DOHH2 (cell line): ENCODE measurements around the gene CYB561.

Experiments used
- H3F3A ChIP-seq: fragments of 200-600 bp; sonication (generic), shearing (Covaris generic); 2 replicates; pipeline ENCODE4 v1.6.0; 2016; ENCODE audit warnings: antibody characterized with exemption, mild to moderate bottlenecking; ENCODE audit not compliant: control insufficient read depth, insufficient read depth
- H3K27ac ChIP-seq: fragments of 200-600 bp; sonication (generic); 2 replicates; pipeline ENCODE4 v1.5.1; 2014; ENCODE audit warnings: low read depth, mild to moderate bottlenecking, low read length, moderate library complexity
- H3K27me3 ChIP-seq: fragments of 200-600 bp; sonication (generic); 2 replicates; pipeline ENCODE4 v1.6.1; 2014; ENCODE audit warnings: mild to moderate bottlenecking, low read length, mixed read lengths; ENCODE audit not compliant: control insufficient read depth
- H3K36me3 ChIP-seq: fragments of 200-600 bp; sonication (generic); 2 replicates; pipeline ENCODE4 v1.6.1; 2014; ENCODE audit warnings: mild to moderate bottlenecking, low read length, moderate library complexity, mixed read lengths; ENCODE audit not compliant: control insufficient read depth
- H3K4me1 ChIP-seq: fragments of 200-600 bp; sonication (generic); 2 replicates; pipeline ENCODE4 v1.6.1; 2014; ENCODE audit warnings: mild to moderate bottlenecking, low read length, mixed read lengths; ENCODE audit not compliant: control insufficient read depth
- H3K4me2 ChIP-seq: fragments of 200-600 bp; sonication (generic); 2 replicates; pipeline ENCODE4 v1.6.0; 2014; ENCODE audit warnings: mild to moderate bottlenecking, low read length, moderate library complexity
- H3K4me3 ChIP-seq: fragments of 200-600 bp; sonication (generic); 2 replicates; pipeline ENCODE4 v1.5.1; 2014; ENCODE audit warnings: mild to moderate bottlenecking, low read length, mixed read lengths
- H3K79me2 ChIP-seq: fragments of 200-600 bp; sonication (generic); 2 replicates; pipeline ENCODE4 v1.6.1; 2014; ENCODE audit warnings: mild to moderate bottlenecking, low read length, mixed read lengths; ENCODE audit not compliant: control insufficient read depth
- H3K9me2 ChIP-seq: fragments of 200-600 bp; sonication (generic); replicated peaks from 2 replicates; pipeline ENCODE4 v1.6.1; 2014; ENCODE audit warnings: mild to moderate bottlenecking, low read length, mixed read lengths; ENCODE audit not compliant: control insufficient read depth
- H3K9me3 ChIP-seq: fragments of 200-600 bp; sonication (generic); 2 replicates; pipeline ENCODE4 v1.6.1; 2014; ENCODE audit warnings: antibody characterized with exemption, low read length, mixed read lengths; ENCODE audit not compliant: control insufficient read depth, insufficient read depth
- H4K20me1 ChIP-seq: fragments of 200-600 bp; sonication (generic); 2 replicates; pipeline ENCODE4 v1.6.0; 2014; ENCODE audit warnings: low read depth, mild to moderate bottlenecking, antibody characterized with exemption, low read length, moderate library complexity; ENCODE audit not compliant: control insufficient read depth, insufficient read depth
- EZH2phosphoT487 ChIP-seq: fragments of 200-600 bp; sonication (generic); IDR thresholded peaks from 2 replicates; pipeline ENCODE4 v1.6.1; 2017; ENCODE audit warnings: borderline replicate concordance, mild to moderate bottlenecking, antibody characterized with exemption, low read length, moderate library complexity, mixed read lengths
- TF ChIP-seq, protein P1 (sequence below): fragments of 200-600 bp; sonication (generic); IDR thresholded peaks from one replicate; pipeline ENCODE4 v1.5.1; 2014; ENCODE audit warnings: antibody characterized with exemption, mild to moderate bottlenecking, low read depth, low read length; ENCODE audit not compliant: poor library complexity, severe bottlenecking

The CYB561 gene

GRCh38 chr17:63423251-63423950 lies 22.7 kb downstream of the CYB561 start:
- Histone ChIP-seq H3K4me2 (no peak overlapping the region), H3K36me3 (no peaks in the 10 kb centered on the region)

DNA sequence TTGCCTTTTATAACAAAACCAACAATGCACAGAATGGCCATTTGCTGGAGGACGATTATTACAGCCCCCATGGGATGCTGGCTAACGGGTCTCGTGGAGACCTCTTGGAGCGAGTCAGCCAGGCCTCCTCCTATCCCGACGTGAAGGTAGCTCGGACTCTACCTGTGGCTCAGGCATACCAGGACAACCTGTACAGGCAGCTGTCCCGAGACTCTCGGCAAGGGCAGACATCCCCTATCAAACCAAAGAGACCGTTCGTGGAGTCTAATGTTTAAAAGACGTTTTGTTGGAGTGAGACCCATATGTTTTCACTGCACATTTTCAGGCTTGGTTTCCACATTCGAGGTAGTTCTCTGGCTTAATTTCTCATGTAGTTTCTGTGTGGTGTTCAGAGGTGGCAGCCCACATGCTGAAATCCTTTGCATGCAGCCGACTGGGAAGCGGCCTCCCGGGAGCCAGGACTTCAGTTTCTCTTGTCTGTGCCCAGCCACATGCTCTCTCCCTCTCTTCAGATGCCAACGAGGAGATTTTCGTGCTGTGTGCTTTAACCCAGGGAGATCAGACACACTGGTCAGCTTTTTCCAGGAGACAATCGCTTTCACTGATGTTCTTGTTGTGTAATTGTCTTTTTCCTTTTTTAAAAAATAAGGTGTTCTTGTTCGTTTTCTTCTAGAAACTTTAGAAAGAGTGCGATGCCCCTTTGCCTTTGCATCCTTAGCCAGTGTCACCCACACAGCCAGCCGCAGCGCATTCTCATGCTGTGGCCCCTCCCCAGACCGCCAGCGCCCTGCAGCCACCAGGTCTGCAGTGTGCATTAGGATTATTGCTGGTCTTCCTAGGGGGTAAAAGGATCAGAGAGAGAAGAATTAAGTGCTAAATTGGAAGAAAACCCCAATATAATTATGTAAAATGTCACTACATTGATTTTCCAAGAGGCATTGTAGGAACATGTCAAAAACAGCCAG lies 24.1 kb downstream of the CYB561 start:
- no peak overlapping the region for H3K27ac ChIP-seq
- H3K4me1 ChIP-seq: peaks cover 4% of the 10 kb centered on the region
- TF ChIP-seq, protein P1, sequence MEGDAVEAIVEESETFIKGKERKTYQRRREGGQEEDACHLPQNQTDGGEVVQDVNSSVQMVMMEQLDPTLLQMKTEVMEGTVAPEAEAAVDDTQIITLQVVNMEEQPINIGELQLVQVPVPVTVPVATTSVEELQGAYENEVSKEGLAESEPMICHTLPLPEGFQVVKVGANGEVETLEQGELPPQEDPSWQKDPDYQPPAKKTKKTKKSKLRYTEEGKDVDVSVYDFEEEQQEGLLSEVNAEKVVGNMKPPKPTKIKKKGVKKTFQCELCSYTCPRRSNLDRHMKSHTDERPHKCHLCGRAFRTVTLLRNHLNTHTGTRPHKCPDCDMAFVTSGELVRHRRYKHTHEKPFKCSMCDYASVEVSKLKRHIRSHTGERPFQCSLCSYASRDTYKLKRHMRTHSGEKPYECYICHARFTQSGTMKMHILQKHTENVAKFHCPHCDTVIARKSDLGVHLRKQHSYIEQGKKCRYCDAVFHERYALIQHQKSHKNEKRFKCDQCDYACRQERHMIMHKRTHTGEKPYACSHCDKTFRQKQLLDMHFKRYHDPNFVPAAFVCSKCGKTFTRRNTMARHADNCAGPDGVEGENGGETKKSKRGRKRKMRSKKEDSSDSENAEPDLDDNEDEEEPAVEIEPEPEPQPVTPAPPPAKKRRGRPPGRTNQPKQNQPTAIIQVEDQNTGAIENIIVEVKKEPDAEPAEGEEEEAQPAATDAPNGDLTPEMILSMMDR: no peak
- TF ChIP-seq EZH2phosphoT487: no peak
- H3K4me2 ChIP-seq: no peak overlapping the region
- H3K79me2 ChIP-seq: no peaks in the 10 kb centered on the region
- H3F3A ChIP-seq: no peaks in the 10 kb centered on the region
- no peaks in the 10 kb centered on the region for H4K20me1 ChIP-seq
- H3K9me3 ChIP-seq: no peaks in the 10 kb centered on the region
- H3K9me2 ChIP-seq: no peaks in the 10 kb centered on the region
- H3K27me3 ChIP-seq: peaks cover 29% of the 10 kb centered on the region
- H3K4me3 ChIP-seq: no peak overlapping the region
- H3K36me3 ChIP-seq: no peaks in the 10 kb centered on the region

More at GRCh38 chr17:63423251-63423950, 22.7 kb downstream of the CYB561 start:
- peaks cover 40% of the 10 kb centered on the region for H3K27me3 ChIP-seq
- TF ChIP-seq, protein P1: no peak
- TF ChIP-seq EZH2phosphoT487: no peak
- peaks cover 13% of the 10 kb centered on the region for H3K4me1 ChIP-seq
- H3K27ac ChIP-seq: no peak overlapping the region
- H3K9me2 ChIP-seq: no peaks in the 10 kb centered on the region
- H4K20me1 ChIP-seq: no peaks in the 10 kb centered on the region
- no peaks in the 10 kb centered on the region for H3K9me3 ChIP-seq
- no peaks in the 10 kb centered on the region for H3F3A ChIP-seq
- H3K4me3 ChIP-seq: no peak overlapping the region
- no peaks in the 10 kb centered on the region for H3K79me2 ChIP-seq

- Histone ChIP-seq H3K27ac (no peak overlapping the region), H3K4me1 (no peaks in the 10 kb centered on the region)
- TF ChIP-seq, protein P1: no peak
- TF ChIP-seq EZH2phosphoT487: no peak
These were observed 25.0 kb downstream of the CYB561 start for GRCh38 chr17:63420868-63421680.

More at GRCh38 chr17:63420868-63421680, 25.0 kb downstream of the CYB561 start:
- Histone ChIP-seq H3K4me3 (no peak overlapping the region), H3F3A (no peaks in the 10 kb centered on the region), H3K9me3 (no peaks in the 10 kb centered on the region), H3K27me3 (peaks cover 30% of the 10 kb centered on the region), H4K20me1 (no peaks in the 10 kb centered on the region), H3K4me2 (no peak overlapping the region), H3K79me2 (no peaks in the 10 kb centered on the region), H3K9me2 (no peaks in the 10 kb centered on the region), H3K36me3 (no peaks in the 10 kb centered on the region)
